ENCODE data around the gene GYS2. TPM values are rescaled to one million over a fixed set of nuclear protein-coding genes. Genes with fewer than 3 reads are reported as not detected.

GYS2 gene
- total RNA-seq, 1 experiment from 2014 or later: 0.47 TPM

DNA sequence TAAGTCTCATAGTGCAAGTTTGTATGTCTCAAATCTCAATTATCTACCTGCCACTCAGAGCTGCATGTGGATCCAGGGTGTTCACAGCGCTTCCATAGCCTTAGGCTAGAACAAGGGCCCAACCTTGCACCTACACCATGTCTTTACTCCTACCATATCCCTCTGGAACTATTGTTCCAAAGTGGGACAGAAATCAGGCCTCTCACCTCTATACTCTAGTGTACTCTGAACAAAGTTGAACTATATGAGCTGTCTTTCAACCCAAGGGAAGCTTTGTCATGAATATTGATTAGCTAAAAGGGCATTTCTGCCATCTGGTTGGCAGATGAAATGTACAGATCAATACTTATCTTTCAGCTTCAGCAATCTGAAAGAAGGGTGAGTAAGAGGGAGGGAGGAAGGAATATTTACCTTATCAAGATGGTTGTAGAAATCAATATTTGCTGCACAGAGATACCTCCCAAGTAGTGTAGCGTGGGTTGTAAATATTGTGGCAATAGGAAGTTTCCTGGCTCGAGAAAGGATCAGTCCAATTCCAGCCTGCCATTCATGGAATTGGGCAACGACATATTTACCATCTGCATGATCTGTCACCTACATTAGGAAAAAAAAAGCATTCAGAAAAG lies 30.8 kb downstream of the GYS2 start:
- DNase-seq (ENCODE audit: unreplicated experiment): no peak
- Mint-ChIP-seq H3K27ac (ENCODE audit: low read depth, unreplicated experiment) (no peak overlapping the region), H3K4me3 (ENCODE audit: unreplicated experiment) (no peak overlapping the region), H3K36me3 (ENCODE audit: insufficient read depth, unreplicated experiment) (no peaks in the 10 kb centered on the region), H3K27me3 (ENCODE audit: insufficient read depth, unreplicated experiment) (no peaks in the 10 kb centered on the region), H3K9me3 (ENCODE audit: unreplicated experiment) (no peaks in the 10 kb centered on the region), H3K4me1 (ENCODE audit: insufficient read depth, unreplicated experiment) (no peaks in the 10 kb centered on the region)
- CTCF ChIA-PET: interaction anchor here (0.6 to 0.7 kb wide), 2 partner anchors 14 to 285 kb away, joined by 3 read pairs; no protein-coding TSS in a partner anchor
- POLR2A ChIA-PET: interaction anchor here (0.8 to 1.8 kb wide), 3 partner anchors 14 to 922 kb away, joined by 3 to 4 read pairs (median 3); no protein-coding TSS in a partner anchor
- intact Hi-C loops (cut with micrococcal nuclease): no loop called here
- no TSS peak for BruUV-seq (replicated peaks)
- TF ChIP-seq, protein P1, sequence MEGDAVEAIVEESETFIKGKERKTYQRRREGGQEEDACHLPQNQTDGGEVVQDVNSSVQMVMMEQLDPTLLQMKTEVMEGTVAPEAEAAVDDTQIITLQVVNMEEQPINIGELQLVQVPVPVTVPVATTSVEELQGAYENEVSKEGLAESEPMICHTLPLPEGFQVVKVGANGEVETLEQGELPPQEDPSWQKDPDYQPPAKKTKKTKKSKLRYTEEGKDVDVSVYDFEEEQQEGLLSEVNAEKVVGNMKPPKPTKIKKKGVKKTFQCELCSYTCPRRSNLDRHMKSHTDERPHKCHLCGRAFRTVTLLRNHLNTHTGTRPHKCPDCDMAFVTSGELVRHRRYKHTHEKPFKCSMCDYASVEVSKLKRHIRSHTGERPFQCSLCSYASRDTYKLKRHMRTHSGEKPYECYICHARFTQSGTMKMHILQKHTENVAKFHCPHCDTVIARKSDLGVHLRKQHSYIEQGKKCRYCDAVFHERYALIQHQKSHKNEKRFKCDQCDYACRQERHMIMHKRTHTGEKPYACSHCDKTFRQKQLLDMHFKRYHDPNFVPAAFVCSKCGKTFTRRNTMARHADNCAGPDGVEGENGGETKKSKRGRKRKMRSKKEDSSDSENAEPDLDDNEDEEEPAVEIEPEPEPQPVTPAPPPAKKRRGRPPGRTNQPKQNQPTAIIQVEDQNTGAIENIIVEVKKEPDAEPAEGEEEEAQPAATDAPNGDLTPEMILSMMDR (IDR thresholded peaks at IDR 0.05; ENCODE audit: unreplicated experiment): no peak

DNA sequence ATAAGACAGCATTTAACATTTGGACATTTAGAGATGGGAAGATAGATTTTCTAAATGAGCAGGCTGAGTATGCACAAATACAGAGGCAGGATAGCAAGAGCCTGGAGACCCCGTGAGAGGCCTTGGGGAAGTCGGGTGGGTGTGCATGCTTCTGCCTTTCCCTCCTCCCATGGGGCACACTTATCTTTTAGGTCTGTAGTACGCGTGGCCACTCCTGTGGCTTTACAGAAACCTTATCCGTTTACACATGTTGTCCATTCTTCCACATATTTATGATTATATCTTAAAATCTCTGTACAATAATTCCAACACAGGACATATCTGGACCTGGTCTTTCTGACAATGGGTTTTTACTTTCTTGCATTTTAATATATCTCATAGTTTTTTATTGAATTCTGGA lies 33.6 kb downstream of the GYS2 start:
- Mint-ChIP-seq H3K27ac (ENCODE audit: low read depth, unreplicated experiment) (no peak overlapping the region), H3K9me3 (ENCODE audit: unreplicated experiment) (no peaks in the 10 kb centered on the region), H3K4me1 (ENCODE audit: insufficient read depth, unreplicated experiment) (no peaks in the 10 kb centered on the region), H3K4me3 (ENCODE audit: unreplicated experiment) (no peak overlapping the region), H3K36me3 (ENCODE audit: insufficient read depth, unreplicated experiment) (no peaks in the 10 kb centered on the region), H3K27me3 (ENCODE audit: insufficient read depth, unreplicated experiment) (no peaks in the 10 kb centered on the region)
- TF ChIP-seq, protein P1 (IDR thresholded peaks at IDR 0.05; ENCODE audit: unreplicated experiment): no peak
- ChIA-PET POLR2A (no interaction called here), CTCF (no interaction called here)
- BruUV-seq (replicated peaks): no TSS peak
- DNase-seq (ENCODE audit: unreplicated experiment): no peak
- intact Hi-C loops (cut with micrococcal nuclease): no loop called here

DNA sequence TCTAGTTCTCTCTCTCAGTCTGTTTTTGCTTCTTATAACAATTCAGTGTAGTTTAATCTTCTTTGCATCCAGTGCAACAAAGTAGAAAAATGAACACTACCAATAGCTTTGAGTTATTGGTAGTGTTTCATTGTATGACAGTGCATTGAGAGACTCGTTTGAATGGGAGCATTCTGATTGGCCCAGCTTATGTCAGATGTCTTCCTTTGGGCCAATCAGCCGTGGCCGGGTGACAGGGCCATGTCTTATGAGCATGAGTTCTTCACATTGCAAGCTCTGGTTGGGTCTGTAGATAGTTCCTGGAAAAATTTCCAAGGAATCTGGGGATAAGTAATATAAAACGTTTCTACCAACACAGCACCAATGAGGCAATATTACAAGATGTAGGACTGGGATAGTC lies 36.5 kb downstream of the GYS2 start:
- ChIA-PET POLR2A (interaction anchor here (1.6 kb wide), 1 partner anchor 8 kb away, joined by 5 read pairs; no protein-coding TSS in a partner anchor), CTCF (interaction anchor here (0.7 kb wide), 1 partner anchor 113 kb away, joined by 5 read pairs; no protein-coding TSS in a partner anchor)
- H3K36me3 Mint-ChIP-seq (ENCODE audit: insufficient read depth, unreplicated experiment): no peaks in the 10 kb centered on the region
- TF ChIP-seq, protein P1 (IDR thresholded peaks at IDR 0.05; ENCODE audit: unreplicated experiment): no peak
- no peak overlapping the region for H3K4me3 Mint-ChIP-seq (ENCODE audit: unreplicated experiment)
- intact Hi-C loops (cut with micrococcal nuclease): no loop called here
- BruUV-seq (replicated peaks): no TSS peak
- H3K4me1 Mint-ChIP-seq (ENCODE audit: insufficient read depth, unreplicated experiment): no peaks in the 10 kb centered on the region
- H3K9me3 Mint-ChIP-seq (ENCODE audit: unreplicated experiment): no peaks in the 10 kb centered on the region
- no peaks in the 10 kb centered on the region for H3K27me3 Mint-ChIP-seq (ENCODE audit: insufficient read depth, unreplicated experiment)
- DNase-seq (ENCODE audit: unreplicated experiment): no peak
- H3K27ac Mint-ChIP-seq (ENCODE audit: low read depth, unreplicated experiment): no peak overlapping the region

DNA sequence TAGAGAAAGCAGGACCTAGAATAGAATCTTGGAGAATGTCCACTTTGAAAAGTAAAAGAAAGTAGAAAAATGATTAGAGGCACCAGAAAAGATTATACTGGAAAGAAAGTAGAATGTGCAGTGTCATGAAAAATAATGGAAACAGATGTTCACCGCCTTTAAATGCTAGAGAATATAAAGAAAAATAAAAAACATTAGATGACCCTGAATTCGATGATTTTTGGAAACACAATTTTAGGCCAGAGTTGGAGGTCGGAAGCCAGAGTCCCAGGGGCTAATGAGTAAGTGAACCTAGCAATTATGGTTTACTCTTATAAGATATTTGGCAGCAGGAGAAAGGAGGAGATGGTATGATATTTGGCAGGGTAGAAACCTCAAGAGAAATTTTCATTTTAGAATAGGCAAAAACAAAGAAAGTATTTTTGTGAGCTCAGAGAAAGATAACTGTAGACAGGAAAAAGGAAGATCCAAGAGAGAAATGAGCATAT lies 37.7 kb downstream of the GYS2 start:
- Mint-ChIP-seq H3K27me3 (ENCODE audit: insufficient read depth, unreplicated experiment) (no peaks in the 10 kb centered on the region), H3K36me3 (ENCODE audit: insufficient read depth, unreplicated experiment) (no peaks in the 10 kb centered on the region), H3K4me3 (ENCODE audit: unreplicated experiment) (no peak overlapping the region), H3K27ac (ENCODE audit: low read depth, unreplicated experiment) (no peak overlapping the region), H3K4me1 (ENCODE audit: insufficient read depth, unreplicated experiment) (peaks cover 5% of the 10 kb centered on the region), H3K9me3 (ENCODE audit: unreplicated experiment) (no peaks in the 10 kb centered on the region)
- intact Hi-C loops (cut with micrococcal nuclease): no loop called here
- TF ChIP-seq, protein P1 (IDR thresholded peaks at IDR 0.05; ENCODE audit: unreplicated experiment): no peak
- ChIA-PET POLR2A (no interaction called here), CTCF (no interaction called here)
- BruUV-seq (replicated peaks): no TSS peak
- DNase-seq (ENCODE audit: unreplicated experiment): no peak

Data from MCF 10A (cell line).